Hypothalamus (tissue), 51 donors: ENCODE measurements around the gene VSX1.

Experiments
- DNase-seq, 51 donors: peaks; one replicate each; lab custom pipeline; 2025; lab: John Stamatoyannopoulos, UW

Gene VSX1

DNA sequence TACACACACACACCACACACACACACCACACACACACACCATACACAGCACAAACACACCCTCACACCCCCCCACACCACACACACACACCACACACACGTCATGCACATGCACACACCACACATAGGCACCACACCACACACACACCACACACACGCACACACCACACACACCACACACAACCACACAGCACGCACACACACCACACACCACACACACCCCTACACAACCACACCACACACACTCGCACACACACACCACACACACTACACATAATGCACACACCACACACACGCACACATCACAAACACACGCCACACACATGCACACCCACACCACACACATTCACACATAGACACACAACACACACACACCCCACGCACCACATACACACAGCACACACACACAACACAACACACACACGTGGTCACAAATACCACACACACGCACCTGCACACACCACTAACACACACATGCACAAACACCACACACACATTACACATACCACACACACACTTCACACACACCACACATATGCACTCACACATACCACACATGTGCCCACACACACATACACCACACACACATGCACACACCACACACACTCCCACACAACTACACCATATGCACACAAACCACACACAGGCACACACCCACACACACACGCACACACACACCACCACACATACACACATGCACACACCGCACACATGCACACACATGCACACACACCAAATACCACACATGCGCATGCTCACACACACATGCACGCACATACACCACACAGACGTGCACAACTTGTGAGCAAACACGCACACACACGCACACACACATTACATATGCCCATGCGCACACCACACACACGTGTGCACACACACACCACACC, 14.6 kb downstream of the VSX1 start:
- no peak for DNase-seq

DNA sequence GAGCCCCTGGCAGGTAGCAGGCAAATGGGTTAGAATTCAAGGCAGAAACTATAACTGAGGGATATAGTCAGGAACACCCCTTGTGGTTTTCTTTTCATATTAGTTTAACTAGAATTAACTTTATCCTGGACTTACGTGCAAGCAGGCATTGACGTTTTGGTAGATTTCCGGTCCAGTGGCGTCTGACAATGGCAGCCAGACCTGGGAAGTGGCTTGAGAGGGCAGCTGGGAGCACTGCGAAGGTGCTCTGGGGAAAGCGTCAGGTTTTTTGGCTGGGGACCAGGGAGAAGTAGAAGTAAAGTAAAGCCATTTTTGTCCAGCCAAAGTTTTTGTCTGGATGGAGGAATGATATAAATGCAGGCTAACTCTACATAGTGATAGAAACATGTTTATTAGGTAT, 15.6 kb downstream of the VSX1 start:
- DNase-seq: no peak

DNA sequence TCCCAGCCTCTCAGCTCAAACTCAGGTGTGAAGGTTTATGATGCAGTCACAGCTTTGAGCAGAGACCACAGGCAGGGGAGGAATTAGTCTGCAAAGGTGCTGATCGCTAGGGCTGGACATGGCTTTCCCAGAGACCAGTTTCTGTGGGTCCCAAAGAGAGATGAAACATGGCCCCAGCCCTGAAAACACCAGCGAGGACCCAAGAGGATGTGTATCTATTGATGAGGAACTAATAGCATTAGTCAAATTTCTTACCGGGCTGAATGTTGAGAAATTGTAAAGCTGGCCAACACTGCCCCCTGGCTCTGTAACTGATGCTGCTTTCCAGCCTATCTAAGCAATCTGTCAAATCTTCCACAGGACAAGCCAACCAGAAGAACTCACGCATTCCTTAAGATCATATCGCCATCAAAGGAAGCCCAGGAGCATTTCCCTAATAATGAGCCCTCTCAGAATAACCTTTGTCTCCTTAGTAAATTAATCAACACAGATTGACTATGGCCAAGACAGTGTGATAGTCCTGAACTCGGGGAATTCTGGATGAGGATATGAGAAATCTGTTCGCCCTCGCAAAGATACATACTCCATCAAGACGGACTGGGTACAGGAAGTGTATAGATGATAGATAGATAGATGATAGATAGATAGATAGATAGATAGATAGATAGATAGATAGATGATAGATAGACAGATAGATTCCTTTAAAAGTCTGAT, 16.2 kb downstream of the VSX1 start:
- DNase-seq: peak in 30 of 51 donors; percentile 17 to 84 (median 52)

DNA sequence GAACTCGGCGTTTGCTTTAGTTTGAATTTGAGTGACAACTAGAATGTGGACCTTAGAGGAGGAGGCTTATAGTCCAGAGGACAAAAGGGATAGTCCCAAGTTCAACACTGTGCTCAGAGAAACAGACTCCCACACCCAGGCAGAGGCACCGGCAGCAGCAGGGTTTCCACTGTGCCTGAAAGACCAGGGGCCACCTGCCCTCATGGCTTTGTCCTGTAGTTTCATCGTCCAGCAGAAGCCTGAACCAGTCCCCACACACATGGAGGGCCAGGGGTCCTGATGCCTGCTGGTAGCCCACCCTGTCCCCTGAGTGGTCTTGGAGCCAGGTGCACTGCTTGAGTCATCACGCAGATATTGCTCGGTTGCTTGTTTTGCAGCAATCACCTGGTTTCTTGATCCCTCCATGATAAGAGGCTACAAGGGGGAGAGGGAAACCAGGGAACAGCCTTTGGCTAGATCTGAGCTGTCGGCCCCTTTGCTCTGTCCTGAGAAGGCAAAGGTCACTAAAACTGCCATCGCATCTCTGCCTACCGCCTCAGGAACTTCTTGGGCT, 16.8 kb downstream of the VSX1 start:
- no peak for DNase-seq

DNA sequence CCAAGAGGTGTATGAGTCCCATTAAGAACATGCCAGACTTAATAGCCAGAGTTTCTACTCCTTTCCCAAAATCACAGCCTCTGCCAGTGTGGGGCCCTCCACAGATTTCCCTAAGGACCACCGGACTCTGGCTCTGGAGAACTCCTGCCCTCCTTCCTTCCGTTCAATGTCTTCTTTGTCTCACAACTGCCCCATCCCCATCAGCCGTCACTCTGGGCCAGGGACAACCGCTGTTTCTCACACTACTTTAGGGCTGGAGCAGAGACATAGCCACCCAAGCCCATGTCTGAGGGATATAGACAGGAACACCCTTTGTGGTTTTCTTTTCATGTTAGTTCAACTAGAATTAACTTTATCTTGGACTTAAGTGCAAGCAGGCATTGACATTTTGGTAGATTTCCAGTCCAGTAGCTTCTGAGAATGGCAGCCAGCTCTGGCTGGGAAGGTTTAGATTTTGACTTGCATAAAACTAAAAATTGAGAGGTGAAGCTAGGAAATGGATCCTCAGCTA, 17.3 kb downstream of the VSX1 start:
- DNase-seq: no peak

DNA sequence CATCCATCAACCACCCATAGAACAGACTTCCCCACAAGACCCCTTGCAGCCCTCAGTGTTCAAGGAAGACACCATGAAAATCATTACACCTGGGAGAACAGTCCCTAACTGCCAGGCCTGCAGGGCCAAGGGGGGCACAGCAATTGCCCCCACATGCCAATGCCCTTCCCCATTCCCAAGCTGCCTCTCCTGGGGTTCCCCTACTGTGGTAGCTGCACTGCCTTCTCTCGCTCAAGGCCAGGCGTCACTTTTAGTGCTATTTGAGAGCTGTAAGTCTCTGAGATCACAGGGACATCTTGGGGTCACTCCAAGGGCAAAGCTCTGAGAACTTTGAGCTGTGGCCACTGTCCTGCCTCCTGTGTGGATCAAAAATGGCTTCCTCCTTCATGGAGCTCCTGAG, 18.0 kb downstream of the VSX1 start:
- no peak for DNase-seq

DNA sequence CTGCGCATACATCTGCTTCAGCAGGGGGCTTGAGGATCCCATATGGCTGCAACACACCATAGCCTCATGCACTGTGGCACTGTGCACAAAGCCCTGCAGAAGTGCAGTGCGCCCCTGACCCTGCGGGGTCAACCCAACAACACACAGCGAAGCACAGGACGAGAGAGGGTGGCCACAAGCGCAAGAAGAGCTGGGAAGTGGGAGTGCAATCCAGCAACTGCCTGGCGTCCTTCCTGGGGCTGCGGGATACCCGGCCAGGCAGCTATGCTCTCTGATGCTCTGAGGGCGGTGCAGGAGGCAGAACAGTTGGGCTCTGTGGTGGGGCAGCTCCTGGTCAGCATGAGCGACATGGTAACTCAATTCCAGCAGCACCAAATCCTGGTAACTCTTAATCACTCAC, 18.4 kb downstream of the VSX1 start:
- no peak for DNase-seq

DNA sequence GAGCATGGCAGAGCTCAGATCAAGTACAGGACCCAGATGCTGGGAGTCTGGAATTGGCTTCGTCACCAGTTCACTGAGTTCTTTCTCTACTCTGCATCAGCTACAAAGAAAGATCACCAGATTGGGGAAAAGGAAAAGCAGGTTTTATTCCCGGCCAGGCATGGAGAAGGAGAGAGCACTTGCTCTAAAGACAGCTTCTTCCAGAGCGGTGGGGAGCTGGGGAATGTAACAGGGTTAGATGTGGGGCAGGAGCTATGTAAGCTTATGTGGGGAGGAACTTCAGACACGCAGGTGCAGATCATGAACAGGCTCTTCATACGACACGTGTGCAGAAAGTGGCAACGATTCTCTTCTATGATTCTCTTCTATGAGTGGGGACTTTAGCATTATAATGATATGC, 19.1 kb downstream of the VSX1 start:
- no peak for DNase-seq

DNA sequence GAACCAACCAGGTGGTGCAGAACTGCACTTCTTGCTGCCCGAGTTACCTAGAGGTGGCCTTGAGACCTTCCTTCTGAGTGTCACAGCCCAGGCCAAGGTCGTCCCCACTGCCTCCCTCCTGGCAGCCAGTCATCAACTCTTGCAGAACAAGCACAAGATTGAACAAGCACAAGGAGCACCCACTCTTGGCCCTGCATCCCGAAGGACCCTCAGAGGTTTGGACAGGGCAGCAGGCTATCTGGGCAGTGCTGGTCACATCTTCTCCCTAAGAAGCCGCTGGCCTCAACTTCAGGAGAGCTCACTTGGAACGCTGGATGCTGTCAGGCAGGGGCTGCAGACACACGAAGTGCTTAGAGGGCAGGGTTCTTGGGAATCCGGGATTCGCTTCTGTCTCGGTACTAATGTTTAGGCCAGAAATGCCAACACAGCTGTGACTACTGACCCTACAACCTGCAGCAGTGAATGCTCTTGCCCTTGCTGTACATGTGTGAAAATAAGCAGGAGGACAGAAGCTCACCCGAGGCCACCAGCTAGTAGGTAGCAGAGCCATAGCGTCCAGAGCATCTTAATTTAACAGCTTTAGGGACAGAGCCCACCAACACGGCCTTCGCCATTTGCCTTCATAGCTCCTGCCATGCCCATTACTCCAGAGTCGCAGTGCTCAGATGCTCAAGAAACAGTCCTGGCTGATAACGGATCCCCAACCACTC, 20.0 kb downstream of the VSX1 start:
- no peak for DNase-seq

DNA sequence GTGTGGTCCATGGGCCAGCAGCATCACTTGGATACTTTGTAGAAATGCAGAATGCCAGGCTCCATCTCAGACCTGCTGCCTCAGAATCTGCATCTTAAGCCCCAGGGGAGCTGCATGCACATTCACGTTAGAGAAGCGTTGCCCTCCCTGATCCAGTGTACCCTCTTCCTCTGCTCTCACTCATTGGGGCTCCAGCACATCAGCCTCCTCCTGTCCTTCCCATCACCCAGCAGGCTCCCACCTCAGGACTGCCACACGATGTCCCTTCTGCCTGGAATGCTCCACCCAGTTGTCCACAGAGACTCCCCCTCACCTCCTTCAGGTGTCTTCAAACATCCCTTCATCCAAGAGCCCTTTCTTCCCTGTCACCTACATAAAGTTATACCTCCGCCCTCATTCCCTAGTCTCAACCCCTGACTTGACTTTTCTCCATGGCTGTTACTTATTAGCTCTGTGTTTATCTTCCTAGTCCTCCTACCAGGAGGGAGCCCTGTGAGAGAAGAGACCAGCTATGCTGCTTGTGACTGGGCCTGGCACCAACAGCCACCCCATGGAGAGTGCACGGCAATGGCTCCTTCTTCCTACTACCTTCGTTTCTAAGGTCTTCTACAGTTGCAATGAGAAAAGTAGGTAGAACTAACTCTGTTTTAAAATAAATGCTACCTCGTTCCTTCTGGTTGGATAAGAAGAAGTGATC, 20.7 kb downstream of the VSX1 start:
- no peak for DNase-seq

DNA sequence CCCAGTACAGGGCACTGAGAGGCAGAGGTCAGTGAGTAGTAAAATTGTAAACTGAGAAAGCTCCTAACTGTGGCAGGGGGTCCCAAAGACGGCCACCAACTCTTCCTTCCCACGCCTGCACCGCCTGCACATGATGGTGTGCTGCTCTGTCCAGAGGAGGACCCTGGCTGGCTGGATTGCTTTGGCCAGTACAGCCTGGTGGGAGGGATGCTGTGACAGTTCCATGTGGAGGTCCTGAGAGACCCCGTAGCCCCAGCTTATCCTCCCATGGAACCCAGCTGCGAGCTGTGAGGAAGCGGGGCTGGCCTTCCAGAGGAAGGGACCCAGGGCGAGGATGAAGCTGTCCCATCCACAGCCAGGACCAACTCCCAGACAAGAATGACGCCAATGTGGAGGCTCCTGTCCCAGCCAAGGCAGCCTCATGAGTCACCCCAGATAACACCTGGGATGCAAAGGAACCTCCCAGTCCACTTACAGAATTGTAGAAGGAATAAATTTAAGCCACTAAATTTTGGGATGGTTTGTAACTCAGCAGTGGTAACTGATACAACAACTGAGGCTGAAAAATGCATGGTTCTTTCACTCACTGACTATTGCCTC, 22.0 kb downstream of the VSX1 start:
- DNase-seq: no peak

DNA sequence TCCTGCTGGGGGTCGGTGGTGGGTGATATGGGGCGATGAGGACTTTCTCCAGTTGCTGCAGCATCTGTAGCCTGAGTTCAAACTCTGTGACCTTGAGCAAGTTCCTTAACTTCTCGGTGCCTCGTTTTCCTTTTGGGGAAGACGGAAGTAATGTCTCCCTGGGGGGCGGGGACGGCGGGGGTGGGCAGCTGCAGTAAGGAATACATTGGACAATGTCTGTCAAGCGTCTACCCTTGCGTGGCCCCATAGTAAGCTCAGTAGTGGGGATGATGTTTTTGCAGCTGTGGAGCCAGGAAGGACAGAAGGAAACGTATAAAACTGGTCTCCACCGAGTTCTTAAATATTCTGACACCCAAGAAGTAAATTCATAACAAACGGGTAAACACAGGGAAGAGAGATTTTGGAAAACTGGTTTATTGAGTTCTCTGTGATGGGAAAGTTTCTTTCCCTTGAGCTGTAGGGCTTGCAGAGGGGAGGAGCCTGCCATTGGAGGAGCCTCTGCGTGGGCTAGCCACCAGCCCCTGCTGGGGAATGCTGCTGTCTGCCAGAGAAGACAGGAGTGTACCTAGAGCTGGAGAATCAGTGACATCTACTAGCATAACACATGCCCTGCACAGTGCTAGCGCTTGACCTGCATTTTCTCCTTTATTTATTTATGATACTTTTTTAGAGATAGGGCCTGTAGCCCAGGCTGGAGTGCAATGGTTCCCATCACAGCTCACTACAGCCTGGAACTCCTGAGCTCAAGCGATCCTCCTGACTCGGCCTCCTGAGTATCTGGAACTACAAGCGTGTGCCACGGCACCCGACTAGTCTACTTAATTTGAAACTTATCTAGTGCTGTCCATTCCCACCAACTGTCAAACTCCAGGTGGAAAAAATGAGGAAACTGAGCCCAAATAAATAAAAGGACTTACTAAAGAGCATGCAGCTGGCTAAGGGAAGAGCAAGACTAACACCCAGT, 22.8 kb downstream of the VSX1 start:
- DNase-seq: no peak

DNA sequence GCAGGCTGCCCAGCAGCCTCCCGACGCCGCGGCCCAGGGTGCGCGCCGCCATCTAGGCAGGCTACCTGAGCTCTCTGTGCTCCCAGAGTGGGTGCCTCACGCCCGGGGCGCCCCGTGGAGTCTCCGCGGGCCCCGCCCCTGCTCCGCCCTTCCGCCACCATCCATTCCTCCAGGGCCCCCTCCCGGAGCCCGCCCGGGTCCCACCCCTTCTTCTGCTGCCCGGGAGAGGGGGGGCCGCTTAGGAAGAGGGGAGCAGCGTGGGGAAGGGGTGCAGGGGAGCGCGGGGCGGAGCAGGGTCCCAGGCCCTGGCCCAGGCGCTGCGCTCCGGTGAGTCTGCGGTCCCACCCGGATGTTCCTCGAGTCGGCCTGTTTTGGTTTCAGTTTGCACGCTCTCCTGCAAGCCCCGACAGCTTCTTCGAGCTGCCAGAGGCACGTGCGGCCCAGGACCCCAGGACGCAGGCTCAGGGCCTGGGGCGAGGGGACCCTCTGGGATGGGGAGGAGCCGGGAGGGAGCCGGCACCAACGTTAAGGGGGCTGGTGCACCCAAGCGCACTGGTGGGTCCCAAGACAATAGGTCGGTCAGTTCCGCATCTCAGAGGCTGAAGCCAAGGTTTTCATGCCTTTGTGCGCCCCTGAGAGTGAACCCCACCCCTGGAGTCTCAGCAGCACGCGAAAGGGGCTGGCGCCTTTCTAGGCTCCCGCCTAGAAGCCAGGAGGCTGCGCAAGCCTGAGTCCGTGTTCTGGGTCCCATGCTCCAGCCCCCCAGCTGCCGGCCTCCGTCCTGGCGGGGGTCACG, 23.7 kb downstream of the VSX1 start, which contains the start of gene ACSS1:
Gene ACSS1, minus strand, starts transcription at position 89 of the 796 bp plus-strand sequence. Its CDS starts 37 bp downstream, at position 52.
- peak in 32 of 51 donors; percentile 25 to 80 (median 58) for DNase-seq

DNA sequence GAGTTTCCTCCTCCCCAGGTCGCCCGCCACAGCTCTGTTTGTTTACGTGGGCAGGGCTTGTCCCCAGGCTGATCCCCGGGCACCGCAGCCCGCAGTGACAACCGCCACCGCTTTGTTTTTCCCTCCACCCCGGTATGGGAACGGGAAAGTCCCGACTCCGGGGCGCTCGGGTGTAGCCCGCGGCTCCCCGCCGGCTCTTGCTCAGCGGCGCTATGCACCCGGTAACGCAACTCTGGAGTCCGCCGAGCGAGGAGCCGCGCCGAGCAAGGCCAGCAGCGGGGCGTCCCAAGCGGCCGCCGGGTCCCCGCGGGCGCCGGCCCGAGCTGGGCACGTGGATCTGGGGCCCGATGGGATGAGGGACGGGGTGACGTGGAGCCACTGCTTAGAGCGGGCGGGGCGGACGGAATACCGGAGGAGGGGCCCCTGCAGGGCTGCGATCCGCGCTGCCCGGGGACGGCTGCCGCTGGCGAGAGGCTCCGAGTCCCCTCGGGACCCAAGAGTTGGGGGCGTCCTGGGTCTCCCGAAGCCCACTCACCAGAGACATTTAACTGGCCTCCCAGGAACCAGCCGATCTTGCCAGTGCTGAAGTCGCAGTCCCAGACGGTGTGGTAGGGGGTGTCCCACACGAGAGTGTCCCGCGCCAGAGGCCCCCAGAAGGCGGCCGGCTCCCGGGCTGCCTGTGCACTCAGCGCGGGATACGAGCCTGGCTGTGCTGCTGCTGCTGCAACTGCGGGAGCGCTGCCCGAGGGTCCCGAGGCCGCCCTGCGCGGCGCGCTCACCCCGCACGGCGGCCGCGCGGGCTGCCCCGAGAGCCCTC, 24.5 kb downstream of the VSX1 start:
- DNase-seq: peak in 44 of 51 donors; percentile 35 to 85 (median 66)

DNA sequence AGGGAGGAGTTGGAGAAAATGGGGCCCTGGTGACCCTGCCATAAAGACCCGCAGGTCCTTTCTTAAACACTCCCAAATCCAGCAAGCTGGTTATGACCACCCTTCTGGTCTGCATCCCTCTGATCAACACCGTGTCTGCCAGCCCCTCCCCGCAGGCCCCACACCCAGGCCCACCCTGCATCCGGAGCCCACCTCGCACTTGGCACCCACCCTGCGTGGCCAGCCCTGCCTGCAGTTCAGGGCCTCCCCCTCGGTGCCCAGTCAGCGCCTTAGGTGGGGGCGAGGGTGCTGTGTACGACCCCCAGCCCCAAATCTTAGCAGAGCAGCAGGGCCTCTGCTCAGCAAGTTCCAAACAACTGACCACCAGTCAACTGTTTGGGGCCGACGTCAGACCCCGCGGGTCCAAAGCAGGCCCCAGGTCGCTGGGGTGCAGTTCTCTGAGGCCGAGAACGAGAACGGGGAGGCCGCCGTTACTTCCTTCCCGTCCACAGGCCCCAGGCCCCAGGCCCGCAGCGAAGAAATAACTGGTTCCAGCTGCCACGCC, 25.2 kb downstream of the VSX1 start:
- DNase-seq: no peak

DNA sequence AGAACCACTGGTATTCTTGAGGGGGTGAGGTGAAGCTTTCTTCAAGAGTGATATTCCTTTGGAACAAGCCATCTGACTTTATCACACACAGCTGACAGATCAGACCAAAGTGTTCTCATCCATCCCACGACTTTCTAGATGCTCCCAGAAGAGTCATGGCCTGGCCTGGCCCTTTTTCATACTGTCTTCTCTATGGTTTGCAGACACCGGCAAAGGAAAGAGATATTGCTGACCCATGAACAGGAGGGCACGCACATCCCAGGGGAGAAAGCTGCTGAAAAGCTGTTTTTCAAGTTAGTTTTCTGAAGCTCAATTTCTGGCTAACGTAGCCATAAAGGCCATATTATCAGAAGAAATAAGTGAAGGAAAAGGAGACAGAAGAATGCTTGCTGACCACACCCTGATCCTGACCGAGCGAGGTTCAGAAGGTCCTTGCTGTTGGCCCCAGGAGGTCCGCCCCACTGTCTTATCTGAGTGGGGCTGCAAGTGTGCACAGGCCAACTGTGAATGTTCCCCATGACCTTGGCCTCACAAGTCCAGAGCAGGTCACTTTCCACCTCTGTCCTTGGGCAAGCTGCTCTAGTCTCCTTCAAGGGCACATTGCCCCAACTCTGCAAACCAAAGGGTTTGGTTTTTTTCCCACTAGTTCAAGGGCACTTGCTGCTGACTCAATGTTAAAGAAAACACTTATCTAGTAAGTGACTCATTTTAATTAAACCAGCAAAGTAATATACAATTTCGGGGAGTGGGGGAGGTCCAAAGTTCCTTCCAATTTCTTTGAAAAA, 26.0 kb downstream of the VSX1 start:
- no peak for DNase-seq
